NCI-H1092 treated with DMSO at 0.1 percent for 48 hours (cell line): ENCODE data around the gene SCGB3A1.

ENCODE experiments used
- DNase-seq: peaks from one replicate; lab custom pipeline; 2025; lab: John Stamatoyannopoulos, UW

Gene SCGB3A1

GRCh38 chr5:180586870-180587269, 4.4 kb downstream of the SCGB3A1 start:
- no peak for DNase-seq

- no peak for DNase-seq
Observed at GRCh38 chr5:180586204-180586603, 5.1 kb downstream of the SCGB3A1 start.

GRCh38 chr5:180583738-180584137, 7.6 kb downstream of the SCGB3A1 start:
- no peak for DNase-seq

- DNase-seq, result no peak
Observed at GRCh38 chr5:180580681-180581080, 10.6 kb downstream of the SCGB3A1 start.

- no peak for DNase-seq
Observed at GRCh38 chr5:180575571-180575970, 15.7 kb downstream of the SCGB3A1 start.

- DNase-seq, result no peak
Observed at GRCh38 chr5:180568914-180569313, 22.4 kb downstream of the SCGB3A1 start.

- DNase-seq, result no peak
Observed at GRCh38 chr5:180563994-180564393, 27.3 kb downstream of the SCGB3A1 start.

- no peak for DNase-seq
Observed at GRCh38 chr5:180558232-180558631, 33.1 kb downstream of the SCGB3A1 start.

- no peak for DNase-seq
Observed at GRCh38 chr5:180557217-180557809, 34.0 kb downstream of the SCGB3A1 start.

- no peak for DNase-seq
Observed at GRCh38 chr5:180555168-180555921, 36.0 kb downstream of the SCGB3A1 start.

GRCh38 chr5:180553530-180553929, 37.8 kb downstream of the SCGB3A1 start:
- no peak for DNase-seq

- DNase-seq, result no peak
Observed at GRCh38 chr5:180548563-180548962, 42.7 kb downstream of the SCGB3A1 start.

- no peak for DNase-seq
Observed at GRCh38 chr5:180545248-180545647, 46.1 kb downstream of the SCGB3A1 start.

- DNase-seq, result no peak
Observed at GRCh38 chr5:180541710-180542109, 49.6 kb downstream of the SCGB3A1 start.
